K562 (cell line): ENCODE results near the gene CCDC187. TPM values are rescaled to one million over a fixed set of nuclear protein-coding genes. Genes with fewer than 3 reads are reported as not detected.
A peak's percentile ranks its signal among the peaks of the same experiment; 100 is the strongest.

ENCODE experiments used
- KLF10 ChIP-seq: fragments of 250-450 bp; sonication (Bioruptor Pico); IDR thresholded peaks from 2 replicates; pipeline ENCODE4 v1.6.1; 2021; ENCODE audit warnings: matching md5 sums
- ZNF589 ChIP-seq: fragments of 200-800 bp; sonication (Bioruptor generic); IDR thresholded peaks from 2 replicates; pipeline ENCODE4 v1.6.1; 2016; ENCODE audit warnings: low read depth, missing genetic modification characterization, missing compliant biosample characterization
- polyA plus RNA-seq, 8 experiments: library from polyadenylated mRNA; depleted of rRNA in 4 of 8; stranded (reverse) in 5 of 8; unstranded in 3 of 8; fragments of >200 nt; fragmentation: Nextera tagmentation in 2 of 8; fragmentation: Illumina TruSeq in 1 of 8; extraction: Ambion mirVana in 2 of 8; extraction: Trizol in 1 of 8; gene quantifications; 2 replicates each; pipeline versions ENCODE4 v1.2.1 to v1.2.3, GENCODE V29; 2011 to 2014; ENCODE audit warnings: inconsistent platforms in 1 of 8, missing spikeins in 1 of 8
- total RNA-seq, 7 experiments: library from RNA; depleted of rRNA in 6 of 7; stranded (reverse); fragments of >200 nt in 6 of 7; fragmentation: Illumina TruSeq in 2 of 7; extraction: Trizol in 2 of 7; gene quantifications; 2 replicates each; pipeline versions ENCODE4 v1.2.1 to v1.2.3, GENCODE V29; 2011 to 2021; ENCODE audit warnings: low replicate concordance in 1 of 7
- TF ChIP-seq, protein P1 (sequence below), 2 experiments: fragments of 450-650 bp; formaldehyde crosslinking in 1 of 2; IDR thresholded peaks; 2 replicates each; pipeline versions ENCODE4 v1.4.0 to v1.6.1; 2014 to 2020; ENCODE audit warnings: mild to moderate bottlenecking in 2 of 2, borderline replicate concordance in 1 of 2, low read depth in 1 of 2
- TF ChIP-seq, protein P2 (sequence below): sonication (generic); formaldehyde crosslinking; IDR thresholded peaks from 2 replicates; pipeline ENCODE4 v1.8.0; 2022; ENCODE audit warnings: missing genetic modification reagents, mild to moderate bottlenecking, moderate library complexity, borderline replicate concordance

Gene CCDC187
- total and polyA plus RNA-seq, 9 of the 15 experiments (the other 6 are each of a cell fraction or from before 2014, with no cell fraction given), result not detected

DNA sequence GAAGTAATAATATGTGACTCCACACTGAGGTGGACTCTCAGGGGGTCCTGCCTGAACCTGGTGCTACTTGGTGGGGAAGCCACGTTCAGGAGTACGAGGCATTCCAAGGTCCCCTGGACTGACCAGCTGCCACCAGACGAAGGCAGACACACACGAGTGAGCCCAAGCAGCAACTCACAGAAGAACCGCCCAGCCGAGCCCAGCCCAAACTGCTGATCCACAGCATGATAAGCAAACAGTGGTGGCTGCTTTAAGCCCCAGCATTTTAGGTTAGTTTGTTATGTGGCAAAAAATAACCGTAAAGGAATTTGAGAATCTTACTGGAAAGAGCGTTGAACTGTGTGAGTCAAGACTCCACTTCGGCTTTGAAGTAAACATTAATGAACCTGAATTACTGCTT, 90.2 kb downstream of the CCDC187 start (continued):
- TF ChIP-seq, protein P1, sequence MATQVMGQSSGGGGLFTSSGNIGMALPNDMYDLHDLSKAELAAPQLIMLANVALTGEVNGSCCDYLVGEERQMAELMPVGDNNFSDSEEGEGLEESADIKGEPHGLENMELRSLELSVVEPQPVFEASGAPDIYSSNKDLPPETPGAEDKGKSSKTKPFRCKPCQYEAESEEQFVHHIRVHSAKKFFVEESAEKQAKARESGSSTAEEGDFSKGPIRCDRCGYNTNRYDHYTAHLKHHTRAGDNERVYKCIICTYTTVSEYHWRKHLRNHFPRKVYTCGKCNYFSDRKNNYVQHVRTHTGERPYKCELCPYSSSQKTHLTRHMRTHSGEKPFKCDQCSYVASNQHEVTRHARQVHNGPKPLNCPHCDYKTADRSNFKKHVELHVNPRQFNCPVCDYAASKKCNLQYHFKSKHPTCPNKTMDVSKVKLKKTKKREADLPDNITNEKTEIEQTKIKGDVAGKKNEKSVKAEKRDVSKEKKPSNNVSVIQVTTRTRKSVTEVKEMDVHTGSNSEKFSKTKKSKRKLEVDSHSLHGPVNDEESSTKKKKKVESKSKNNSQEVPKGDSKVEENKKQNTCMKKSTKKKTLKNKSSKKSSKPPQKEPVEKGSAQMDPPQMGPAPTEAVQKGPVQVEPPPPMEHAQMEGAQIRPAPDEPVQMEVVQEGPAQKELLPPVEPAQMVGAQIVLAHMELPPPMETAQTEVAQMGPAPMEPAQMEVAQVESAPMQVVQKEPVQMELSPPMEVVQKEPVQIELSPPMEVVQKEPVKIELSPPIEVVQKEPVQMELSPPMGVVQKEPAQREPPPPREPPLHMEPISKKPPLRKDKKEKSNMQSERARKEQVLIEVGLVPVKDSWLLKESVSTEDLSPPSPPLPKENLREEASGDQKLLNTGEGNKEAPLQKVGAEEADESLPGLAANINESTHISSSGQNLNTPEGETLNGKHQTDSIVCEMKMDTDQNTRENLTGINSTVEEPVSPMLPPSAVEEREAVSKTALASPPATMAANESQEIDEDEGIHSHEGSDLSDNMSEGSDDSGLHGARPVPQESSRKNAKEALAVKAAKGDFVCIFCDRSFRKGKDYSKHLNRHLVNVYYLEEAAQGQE (IDR thresholded peaks at IDR 0.05; ENCODE audit: borderline replicate concordance), result peak; percentile 65
- TF ChIP-seq, protein P1 (CRISPR knock-in tag; IDR thresholded peaks at IDR 0.05; ENCODE audit: low read depth), result no peak
- TF ChIP-seq KLF10 (no peak), ZNF589 (CRISPR knock-in tag) (0 out of 2 replicates have a peak, but pooled peaks have one; percentile 20)
- TF ChIP-seq, protein P2, sequence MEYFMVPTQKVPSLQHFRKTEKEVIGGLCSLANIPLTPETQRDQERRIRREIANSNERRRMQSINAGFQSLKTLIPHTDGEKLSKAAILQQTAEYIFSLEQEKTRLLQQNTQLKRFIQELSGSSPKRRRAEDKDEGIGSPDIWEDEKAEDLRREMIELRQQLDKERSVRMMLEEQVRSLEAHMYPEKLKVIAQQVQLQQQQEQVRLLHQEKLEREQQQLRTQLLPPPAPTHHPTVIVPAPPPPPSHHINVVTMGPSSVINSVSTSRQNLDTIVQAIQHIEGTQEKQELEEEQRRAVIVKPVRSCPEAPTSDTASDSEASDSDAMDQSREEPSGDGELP (CRISPR knock-in tag), result peak; percentile 43; the same call in 1 of the 2 replicates
- TF ChIP-seq, all 486 proteins: peak for 14
